D721Med (cell line): ENCODE data around the gene TBCA.
"Not testable (repeated sequence)": the region's sequence is repeated elsewhere in the genome, so short reads cannot be mapped to it uniquely, and the experiment has no call there.

Experiments
- DNase-seq: peaks from one replicate; pipeline ENCODE4 v3.0.0; 2011; ENCODE audit warnings: low spot score; ENCODE audit not compliant: insufficient read length
- FAIRE-seq: peaks from 2 replicates; lab custom pipeline; 2011; peaks lifted over from hg19 to GRCh38; lab: Jason Lieb, UNC
- CTCF ChIP-seq: IDR thresholded peaks from 2 replicates; pipeline ENCODE4 v1.5.1; 2012; ENCODE audit warnings: mild to moderate bottlenecking, control low read depth; ENCODE audit not compliant: insufficient read depth; ENCODE audit errors: missing control alignments

The TBCA gene

GRCh38 chr5:77709993-77710685 lies 66.0 kb downstream of the TBCA start:
- FAIRE-seq (no peak), DNase-seq (no peak)
- no peak for TF ChIP-seq CTCF

- DNase-seq (no peak), FAIRE-seq (no peak)
- TF ChIP-seq CTCF, result no peak
These were observed 66.8 kb downstream of the TBCA start for GRCh38 chr5:77709340-77709739.

- no peak for TF ChIP-seq CTCF
- no peak for DNase-seq
- no peak for FAIRE-seq
These were observed 68.3 kb downstream of the TBCA start for GRCh38 chr5:77707791-77708190.

- FAIRE-seq, DNase-seq: not testable (repeated sequence)
These were observed 76.6 kb downstream of the TBCA start for GRCh38 chr5:77699569-77699968.

GRCh38 chr5:77698920-77699319 lies 77.2 kb downstream of the TBCA start:
- DNase-seq (no peak), FAIRE-seq (no peak)
- no peak for TF ChIP-seq CTCF

GRCh38 chr5:77697692-77698091 lies 78.4 kb downstream of the TBCA start:
- TF ChIP-seq CTCF, result no peak
- FAIRE-seq (no peak), DNase-seq (no peak)

- DNase-seq, result no peak
- TF ChIP-seq CTCF, result no peak
- no peak for FAIRE-seq
These were observed 80.0 kb downstream of the TBCA start for GRCh38 chr5:77696120-77696519.
